ENCODE results near the gene SRGAP3. TPM values are rescaled to one million over a fixed set of nuclear protein-coding genes. Genes with fewer than 3 reads are reported as not detected.

Gene SRGAP3
- total RNA-seq, 4 donors from 2014 or later, result 2.0 to 6.9 (median 4.8) TPM

GRCh38 chr3:9279966-9280365, 30.5 kb upstream of the SRGAP3 start:
- no peak for ATAC-seq
- 31 to 41% methylated on average over 5 to 6 of the region's 6 CpGs for WGBS, 2 donors (ENCODE audit: low coverage in 1 of 2)

GRCh38 chr3:9278498-9278897, 29.1 kb upstream of the SRGAP3 start:
- H3K27me3 ChIP-seq, result no peaks in the 10 kb centered on the region
- no peak overlapping the region for H3K27ac ChIP-seq
- TF ChIP-seq POLR2AphosphoS5 (IDR thresholded peaks at IDR 0.05) (no peak), EP300 (IDR thresholded peaks at IDR 0.05) (no peak), POLR2A (IDR thresholded peaks at IDR 0.05) (no peak), CTCF (IDR thresholded peaks at IDR 0.05) (no peak)
- no peaks in the 10 kb centered on the region for H3K36me3 ChIP-seq
- ATAC-seq, result no peak
- WGBS, 2 donors (ENCODE audit: low coverage in 1 of 2), result 65 to 70% methylated on average over 3 to 4 of the region's 4 CpGs
- H3K4me1 ChIP-seq, result no peaks in the 10 kb centered on the region
- H3K4me3 ChIP-seq, result no peak overlapping the region
- no peaks in the 10 kb centered on the region for H3K9me3 ChIP-seq

More at GRCh38 chr3:9279966-9280365, 30.5 kb upstream of the SRGAP3 start:
- Histone ChIP-seq H3K9me3 (no peaks in the 10 kb centered on the region), H3K27ac (no peak overlapping the region), H3K4me3 (no peak overlapping the region), H3K36me3 (no peaks in the 10 kb centered on the region), H3K4me1 (no peaks in the 10 kb centered on the region), H3K27me3 (no peaks in the 10 kb centered on the region)
- no peak for TF ChIP-seq POLR2A (IDR thresholded peaks at IDR 0.05)
- TF ChIP-seq POLR2AphosphoS5 (IDR thresholded peaks at IDR 0.05), result no peak
- no peak for TF ChIP-seq CTCF (IDR thresholded peaks at IDR 0.05)
- TF ChIP-seq EP300 (IDR thresholded peaks at IDR 0.05), result no peak

GRCh38 chr3:9278085-9278484, 28.6 kb upstream of the SRGAP3 start:
- H3K4me1 ChIP-seq, result no peaks in the 10 kb centered on the region

GRCh38 chr3:9276761-9277370, 27.4 kb upstream of the SRGAP3 start:
- Histone ChIP-seq H3K9me3 (no peaks in the 10 kb centered on the region), H3K4me1 (no peaks in the 10 kb centered on the region), H3K36me3 (no peaks in the 10 kb centered on the region), H3K27ac (no peak overlapping the region), H3K27me3 (no peaks in the 10 kb centered on the region), H3K4me3 (no peak overlapping the region)
- TF ChIP-seq POLR2A (IDR thresholded peaks at IDR 0.05) (no peak), EP300 (IDR thresholded peaks at IDR 0.05) (no peak), POLR2AphosphoS5 (IDR thresholded peaks at IDR 0.05) (no peak), CTCF (IDR thresholded peaks at IDR 0.05) (no peak)
- ATAC-seq, result no peak
- 76 to 83% methylated on average over 6 of the region's 6 CpGs for WGBS, 2 donors (ENCODE audit: low coverage in 1 of 2)

More at GRCh38 chr3:9278085-9278484, 28.6 kb upstream of the SRGAP3 start:
- Histone ChIP-seq H3K36me3 (no peaks in the 10 kb centered on the region), H3K4me3 (no peak overlapping the region), H3K27me3 (no peaks in the 10 kb centered on the region), H3K9me3 (no peaks in the 10 kb centered on the region), H3K27ac (no peak overlapping the region)
- ATAC-seq, result no peak
- WGBS, 2 donors (ENCODE audit: low coverage in 1 of 2), result 67% methylated on average over 1 of the region's 1 CpG; no CpG with 5 or more reads in 1 of the 2 donors
- TF ChIP-seq CTCF (IDR thresholded peaks at IDR 0.05), result no peak

GRCh38 chr3:9271903-9272302, 22.5 kb upstream of the SRGAP3 start:
- TF ChIP-seq POLR2A (IDR thresholded peaks at IDR 0.05) (no peak), EP300 (IDR thresholded peaks at IDR 0.05) (no peak), CTCF (IDR thresholded peaks at IDR 0.05) (no peak), POLR2AphosphoS5 (IDR thresholded peaks at IDR 0.05) (no peak)
- 53 to 61% methylated on average over 4 to 6 of the region's 6 CpGs for WGBS, 2 donors (ENCODE audit: low coverage in 1 of 2)
- Histone ChIP-seq H3K9me3 (no peaks in the 10 kb centered on the region), H3K4me3 (no peak overlapping the region), H3K4me1 (no peaks in the 10 kb centered on the region), H3K27me3 (no peaks in the 10 kb centered on the region), H3K36me3 (no peaks in the 10 kb centered on the region), H3K27ac (no peak overlapping the region)
- no peak for ATAC-seq

Data from gastroesophageal sphincter (tissue), 4 donors.